ENCODE results near the gene BRPF1.

The BRPF1 gene

GRCh38 chr3:9712415-9712814, 19.1 kb upstream of the BRPF1 start:
- H3K9me2 ChIP-seq (replicated peaks; ENCODE audit: insufficient read depth, low read length) = no peaks in the 10 kb centered on the region
- DNase-seq = no peak
- no peaks in the 10 kb centered on the region for H3F3A ChIP-seq (ENCODE audit: insufficient read depth, low read length)
- H3K9me3 ChIP-seq (replicated peaks; ENCODE audit: insufficient read depth, low read length) = no peaks in the 10 kb centered on the region
- H3K36me3 ChIP-seq (replicated peaks; ENCODE audit: insufficient read depth, low read length) = no peaks in the 10 kb centered on the region
- no peaks in the 10 kb centered on the region for H3K27me3 ChIP-seq (replicated peaks; ENCODE audit: insufficient read depth, low read length)
- no peaks in the 10 kb centered on the region for H3K4me1 ChIP-seq (ENCODE audit: low read length)
- no peaks in the 10 kb centered on the region for H4K20me1 ChIP-seq (ENCODE audit: insufficient read depth, low read length)
- H3K4me3 ChIP-seq (ENCODE audit: low read length) = no peak overlapping the region
- H2AFZ ChIP-seq (ENCODE audit: low read length) = no peak overlapping the region
- H3K9ac ChIP-seq (ENCODE audit: low read length) = no peak overlapping the region
- H3K4me2 ChIP-seq (ENCODE audit: low read depth, low read length) = no peak overlapping the region
- no peak overlapping the region for H3K27ac ChIP-seq (ENCODE audit: low read length)
- no peak for TF ChIP-seq CTCF (IDR thresholded peaks at IDR 0.05; ENCODE audit: low read length)
- no peak for TF ChIP-seq EZH2phosphoT487 (IDR thresholded peaks at IDR 0.05; ENCODE audit: low read length)
- TF ChIP-seq EZH2 (optimal IDR thresholded peaks at IDR 0.05; ENCODE audit: low read depth, low read length) = no peak
- no peaks in the 10 kb centered on the region for H3K79me2 ChIP-seq (ENCODE audit: low read length)

GRCh38 chr3:9713142-9713541, 18.4 kb upstream of the BRPF1 start:
- Histone ChIP-seq H3K4me2 (ENCODE audit: low read depth, low read length) (no peak overlapping the region), H3K4me1 (ENCODE audit: low read length) (no peaks in the 10 kb centered on the region), H3K9me3 (replicated peaks; ENCODE audit: insufficient read depth, low read length) (no peaks in the 10 kb centered on the region), H3F3A (ENCODE audit: insufficient read depth, low read length) (no peaks in the 10 kb centered on the region), H3K9ac (ENCODE audit: low read length) (no peak overlapping the region), H3K4me3 (ENCODE audit: low read length) (no peak overlapping the region), H3K79me2 (ENCODE audit: low read length) (no peaks in the 10 kb centered on the region), H2AFZ (ENCODE audit: low read length) (no peak overlapping the region), H3K27me3 (replicated peaks; ENCODE audit: insufficient read depth, low read length) (no peaks in the 10 kb centered on the region), H4K20me1 (ENCODE audit: insufficient read depth, low read length) (no peaks in the 10 kb centered on the region), H3K36me3 (replicated peaks; ENCODE audit: insufficient read depth, low read length) (no peaks in the 10 kb centered on the region), H3K27ac (ENCODE audit: low read length) (no peak overlapping the region), H3K9me2 (replicated peaks; ENCODE audit: insufficient read depth, low read length) (no peaks in the 10 kb centered on the region)
- TF ChIP-seq CTCF (IDR thresholded peaks at IDR 0.05; ENCODE audit: low read length) (no peak), EZH2 (optimal IDR thresholded peaks at IDR 0.05; ENCODE audit: low read depth, low read length) (no peak)
- no peak for DNase-seq

- H3K27ac ChIP-seq (ENCODE audit: low read length) = no peak overlapping the region
- no peaks in the 10 kb centered on the region for H3K27me3 ChIP-seq (replicated peaks; ENCODE audit: insufficient read depth, low read length)
- no peaks in the 10 kb centered on the region for H3F3A ChIP-seq (ENCODE audit: insufficient read depth, low read length)
- no peak overlapping the region for H2AFZ ChIP-seq (ENCODE audit: low read length)
- no peaks in the 10 kb centered on the region for H4K20me1 ChIP-seq (ENCODE audit: insufficient read depth, low read length)
- no peak for DNase-seq
- no peaks in the 10 kb centered on the region for H3K9me2 ChIP-seq (replicated peaks; ENCODE audit: insufficient read depth, low read length)
- H3K9me3 ChIP-seq (replicated peaks; ENCODE audit: insufficient read depth, low read length) = no peaks in the 10 kb centered on the region
- H3K4me1 ChIP-seq (ENCODE audit: low read length) = no peaks in the 10 kb centered on the region
- no peak overlapping the region for H3K4me2 ChIP-seq (ENCODE audit: low read depth, low read length)
- H3K9ac ChIP-seq (ENCODE audit: low read length) = no peak overlapping the region
- no peaks in the 10 kb centered on the region for H3K36me3 ChIP-seq (replicated peaks; ENCODE audit: insufficient read depth, low read length)
- no peak overlapping the region for H3K4me3 ChIP-seq (ENCODE audit: low read length)
- TF ChIP-seq EZH2 (optimal IDR thresholded peaks at IDR 0.05; ENCODE audit: low read depth, low read length) = no peak
- TF ChIP-seq EZH2phosphoT487 (IDR thresholded peaks at IDR 0.05; ENCODE audit: low read length) = no peak
- no peak for TF ChIP-seq CTCF (IDR thresholded peaks at IDR 0.05; ENCODE audit: low read length)
- H3K79me2 ChIP-seq (ENCODE audit: low read length) = no peaks in the 10 kb centered on the region
These were observed 16.4 kb upstream of the BRPF1 start for GRCh38 chr3:9715136-9715535.
